Measurements from ENCODE around the gene RAP1GAP2. TPM values are rescaled to one million over a fixed set of nuclear protein-coding genes. Genes with fewer than 3 reads are reported as not detected.
"Not testable (repeated sequence)": the region's sequence is repeated elsewhere in the genome, so short reads cannot be mapped to it uniquely, and the experiment has no call there.

Gene RAP1GAP2
- total RNA-seq, 2 experiments from 2014 or later = 1.9 to 2.3 TPM

- intact Hi-C loops (cut with micrococcal nuclease) = no loop called here
- CTCF ChIA-PET = interaction anchor here (1.1 kb wide), 1 partner anchor 8 kb away, joined by 6 read pairs; no protein-coding TSS in a partner anchor
Observed at GRCh38 chr17:2778489-2778888, 17.7 kb upstream of the RAP1GAP2 start.

GRCh38 chr17:2779545-2779944 is 16.7 kb upstream of the RAP1GAP2 start:
- H3K36me3 Mint-ChIP-seq = no peaks in the 10 kb centered on the region
- ChIA-PET CTCF (no interaction called here), POLR2A (no interaction called here)
- H3K27me3 Mint-ChIP-seq = peaks cover 25% of the 10 kb centered on the region
- H3K4me3 Mint-ChIP-seq = no peak overlapping the region
- DNase-seq = no peak
- intact Hi-C loops (cut with micrococcal nuclease) = no loop called here
- no peaks in the 10 kb centered on the region for H3K9me3 Mint-ChIP-seq
- peaks cover 4% of the 10 kb centered on the region for H3K4me1 Mint-ChIP-seq (ENCODE audit: low read depth)
- H3K27ac Mint-ChIP-seq = no peak overlapping the region

More at GRCh38 chr17:2778489-2778888, 17.7 kb upstream of the RAP1GAP2 start:
- H3K27me3 Mint-ChIP-seq = peaks cover 30% of the 10 kb centered on the region
- H3K4me1 Mint-ChIP-seq (ENCODE audit: low read depth) = peaks cover 4% of the 10 kb centered on the region
- H3K9me3 Mint-ChIP-seq = no peaks in the 10 kb centered on the region
- DNase-seq = no peak
- H3K27ac Mint-ChIP-seq = no peak overlapping the region
- POLR2A ChIA-PET = no interaction called here
- H3K4me3 Mint-ChIP-seq = no peak overlapping the region
- no peaks in the 10 kb centered on the region for H3K36me3 Mint-ChIP-seq

- ChIA-PET POLR2A (interaction anchor here (0.6 kb wide), 1 partner anchor 81 kb away, joined by 3 read pairs; no protein-coding TSS in a partner anchor), CTCF (no interaction called here)
- Mint-ChIP-seq H3K9me3 (no peaks in the 10 kb centered on the region), H3K4me3 (no peak overlapping the region), H3K27me3 (peaks cover 19% of the 10 kb centered on the region), H3K27ac (no peak overlapping the region), H3K4me1 (ENCODE audit: low read depth) (peaks cover 4% of the 10 kb centered on the region), H3K36me3 (no peaks in the 10 kb centered on the region)
- intact Hi-C loops (cut with micrococcal nuclease) = no loop called here
- no peak for DNase-seq
Observed at GRCh38 chr17:2780256-2780655, 16.0 kb upstream of the RAP1GAP2 start.

- Mint-ChIP-seq H3K27ac (no peak overlapping the region), H3K36me3 (no peaks in the 10 kb centered on the region), H3K9me3 (no peaks in the 10 kb centered on the region), H3K4me1 (ENCODE audit: low read depth) (peaks cover 4% of the 10 kb centered on the region), H3K4me3 (no peak overlapping the region), H3K27me3 (peaks cover 12% of the 10 kb centered on the region)
- DNase-seq = no peak
- ChIA-PET CTCF (no interaction called here), POLR2A (interaction anchor here (0.6 kb wide), 1 partner anchor 81 kb away, joined by 3 read pairs; no protein-coding TSS in a partner anchor)
- intact Hi-C loops (cut with micrococcal nuclease) = no loop called here
Observed at GRCh38 chr17:2780931-2781454, 15.2 kb upstream of the RAP1GAP2 start.

GRCh38 chr17:2781598-2781997 is 14.6 kb upstream of the RAP1GAP2 start:
- CTCF ChIA-PET = interaction anchor here (0.5 kb wide), 1 partner anchor 307 kb away, joined by 3 read pairs; no protein-coding TSS in a partner anchor
- H3K27ac Mint-ChIP-seq; H3K4me3 Mint-ChIP-seq; POLR2A ChIA-PET; H3K9me3 Mint-ChIP-seq; DNase-seq; H3K36me3 Mint-ChIP-seq; intact Hi-C loops (cut with micrococcal nuclease); H3K4me1 Mint-ChIP-seq (ENCODE audit: low read depth): not testable (repeated sequence)
- H3K27me3 Mint-ChIP-seq = peaks cover 11% of the 10 kb centered on the region

GRCh38 chr17:2782055-2782454 is 14.2 kb upstream of the RAP1GAP2 start:
- POLR2A ChIA-PET = no interaction called here
- H3K4me1 Mint-ChIP-seq (ENCODE audit: low read depth) = peaks cover under 1% of the 10 kb centered on the region
- no peak overlapping the region for H3K4me3 Mint-ChIP-seq
- CTCF ChIA-PET = interaction anchor here (0.5 kb wide), 1 partner anchor 307 kb away, joined by 3 read pairs; no protein-coding TSS in a partner anchor
- no peaks in the 10 kb centered on the region for H3K9me3 Mint-ChIP-seq
- DNase-seq = no peak
- intact Hi-C loops (cut with micrococcal nuclease) = no loop called here
- H3K27me3 Mint-ChIP-seq = peaks cover 7% of the 10 kb centered on the region
- no peak overlapping the region for H3K27ac Mint-ChIP-seq
- no peaks in the 10 kb centered on the region for H3K36me3 Mint-ChIP-seq

GRCh38 chr17:2783310-2784030 is 12.8 kb upstream of the RAP1GAP2 start:
- ChIA-PET CTCF (interaction anchor here (1.1 kb wide), 1 partner anchor 31 kb away, joined by 3 read pairs; no protein-coding TSS in a partner anchor), POLR2A (interaction anchor here (0.9 kb wide), 1 partner anchor 8 kb away, joined by 3 read pairs; no protein-coding TSS in a partner anchor)
- no peak for DNase-seq
- H3K4me3 Mint-ChIP-seq = no peak overlapping the region
- no peaks in the 10 kb centered on the region for H3K36me3 Mint-ChIP-seq
- intact Hi-C loops (cut with micrococcal nuclease) = no loop called here
- no peaks in the 10 kb centered on the region for H3K9me3 Mint-ChIP-seq
- no peaks in the 10 kb centered on the region for H3K4me1 Mint-ChIP-seq (ENCODE audit: low read depth)
- H3K27me3 Mint-ChIP-seq = peaks cover under 1% of the 10 kb centered on the region
- H3K27ac Mint-ChIP-seq = no peak overlapping the region

- Mint-ChIP-seq H3K27me3 (no peaks in the 10 kb centered on the region), H3K9me3 (no peaks in the 10 kb centered on the region), H3K36me3 (no peaks in the 10 kb centered on the region), H3K4me1 (ENCODE audit: low read depth) (no peaks in the 10 kb centered on the region), H3K4me3 (no peak overlapping the region), H3K27ac (no peak overlapping the region)
- no peak for DNase-seq
- intact Hi-C loops (cut with micrococcal nuclease) = loop anchor here (5.0 kb wide), 1 partner anchor 227 kb away; no protein-coding TSS in a partner anchor
- POLR2A ChIA-PET = no interaction called here
- CTCF ChIA-PET = interaction anchor here (1.7 to 2.9 kb wide), 6 partner anchors 17 to 228 kb away, joined by 6 to 28 read pairs (median 16); no protein-coding TSS in a partner anchor
Observed at GRCh38 chr17:2784864-2785263, 11.4 kb upstream of the RAP1GAP2 start.

- intact Hi-C loops (cut with micrococcal nuclease) = loop anchor here (5.0 kb wide), 1 partner anchor 227 kb away; no protein-coding TSS in a partner anchor
- POLR2A ChIA-PET = not testable (repeated sequence)
Observed at GRCh38 chr17:2785376-2785775, 10.9 kb upstream of the RAP1GAP2 start.

GRCh38 chr17:2786176-2786881 is 9.9 kb upstream of the RAP1GAP2 start:
- CTCF ChIA-PET = interaction anchor here (0.6 to 2.9 kb wide), 36 partner anchors 8 to 1516 kb away, joined by 3 to 28 read pairs (median 4); partner anchors contain the start of gene RAP1GAP2
- H3K36me3 Mint-ChIP-seq = no peaks in the 10 kb centered on the region
- peaks cover 2% of the 10 kb centered on the region for H3K27me3 Mint-ChIP-seq
- H3K9me3 Mint-ChIP-seq = no peaks in the 10 kb centered on the region
- no peak overlapping the region for H3K4me3 Mint-ChIP-seq
- intact Hi-C loops (cut with micrococcal nuclease) = loop anchor here (2.0 to 5.0 kb wide), 3 partner anchors 42 to 226 kb away; no protein-coding TSS in a partner anchor
- POLR2A ChIA-PET = interaction anchor here (0.6 to 1.1 kb wide), 2 partner anchors 9 to 568 kb away, joined by 3 to 4 read pairs; no protein-coding TSS in a partner anchor
- peak; percentile 96 for DNase-seq
- peaks cover 3% of the 10 kb centered on the region for H3K4me1 Mint-ChIP-seq (ENCODE audit: low read depth)
- H3K27ac Mint-ChIP-seq = no peak overlapping the region

More at GRCh38 chr17:2785376-2785775, 10.9 kb upstream of the RAP1GAP2 start:
- CTCF ChIA-PET = interaction anchor here (1.3 to 2.9 kb wide), 17 partner anchors 7 to 227 kb away, joined by 3 to 28 read pairs (median 7); partner anchors contain the start of gene RAP1GAP2
- not testable (repeated sequence) for H3K36me3 Mint-ChIP-seq; H3K4me1 Mint-ChIP-seq (ENCODE audit: low read depth); H3K4me3 Mint-ChIP-seq; H3K27me3 Mint-ChIP-seq; H3K9me3 Mint-ChIP-seq; DNase-seq; H3K27ac Mint-ChIP-seq

- intact Hi-C loops (cut with micrococcal nuclease) = loop anchor here (5.0 kb wide), 1 partner anchor 223 kb away; no protein-coding TSS in a partner anchor
- H3K27ac Mint-ChIP-seq = peak overlapping the region; percentile 6
- H3K27me3 Mint-ChIP-seq = peaks cover 9% of the 10 kb centered on the region
- no peaks in the 10 kb centered on the region for H3K9me3 Mint-ChIP-seq
- DNase-seq = no peak
- POLR2A ChIA-PET = no interaction called here
- no peak overlapping the region for H3K4me3 Mint-ChIP-seq
- CTCF ChIA-PET = no interaction called here
- no peaks in the 10 kb centered on the region for H3K36me3 Mint-ChIP-seq
- H3K4me1 Mint-ChIP-seq (ENCODE audit: low read depth) = peaks cover 33% of the 10 kb centered on the region
Observed at GRCh38 chr17:2789700-2790099, 6.5 kb upstream of the RAP1GAP2 start.
